ENCODE measurements around the gene ZNF416.

The ZNF416 gene

DNA sequence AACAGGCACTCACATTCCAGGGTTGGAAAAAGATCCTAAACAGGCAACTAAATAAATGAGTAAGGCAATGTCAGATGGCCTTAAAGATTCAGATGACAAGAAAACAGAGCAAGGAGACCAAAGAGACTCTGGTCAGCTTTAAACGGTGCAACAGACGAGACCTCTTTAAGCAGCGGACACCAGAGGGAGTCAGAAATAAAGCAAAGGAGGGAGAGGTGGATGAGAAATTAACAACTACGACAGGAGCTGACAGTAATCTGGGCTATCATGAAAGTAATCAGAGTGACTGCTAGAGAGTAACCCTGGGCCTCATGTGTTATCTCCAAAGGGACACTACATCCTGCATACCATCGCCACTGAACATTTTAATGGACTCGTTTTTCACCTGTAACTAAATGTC, 20.2 kb downstream of the ZNF416 start:
- no peak for DNase-seq

DNA sequence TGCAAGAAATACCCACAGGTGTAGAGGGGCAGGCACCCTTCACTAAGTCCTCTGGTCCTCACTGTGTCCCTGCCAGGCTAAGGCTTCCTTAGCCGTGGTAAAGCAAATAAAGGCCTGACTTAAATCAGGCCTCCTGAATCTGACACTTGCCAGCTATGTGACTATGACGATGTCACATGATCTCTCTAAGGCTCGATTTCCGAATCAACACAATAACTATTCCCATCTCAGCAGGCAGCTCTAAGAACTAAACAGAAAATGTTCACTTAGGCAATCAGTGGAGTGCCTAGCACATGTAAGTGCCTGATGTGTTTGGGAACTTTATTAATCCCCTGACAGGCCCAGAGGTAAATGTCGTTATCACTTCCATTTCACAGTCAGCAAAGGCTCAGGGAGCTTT, 21.1 kb downstream of the ZNF416 start:
- no peak for DNase-seq

- no peak for DNase-seq
Measured at GRCh38 chr19:57552432-57552831, 26.3 kb downstream of the ZNF416 start.

GRCh38 chr19:57546513-57546912, 32.2 kb downstream of the ZNF416 start:
- no peak for DNase-seq

DNA sequence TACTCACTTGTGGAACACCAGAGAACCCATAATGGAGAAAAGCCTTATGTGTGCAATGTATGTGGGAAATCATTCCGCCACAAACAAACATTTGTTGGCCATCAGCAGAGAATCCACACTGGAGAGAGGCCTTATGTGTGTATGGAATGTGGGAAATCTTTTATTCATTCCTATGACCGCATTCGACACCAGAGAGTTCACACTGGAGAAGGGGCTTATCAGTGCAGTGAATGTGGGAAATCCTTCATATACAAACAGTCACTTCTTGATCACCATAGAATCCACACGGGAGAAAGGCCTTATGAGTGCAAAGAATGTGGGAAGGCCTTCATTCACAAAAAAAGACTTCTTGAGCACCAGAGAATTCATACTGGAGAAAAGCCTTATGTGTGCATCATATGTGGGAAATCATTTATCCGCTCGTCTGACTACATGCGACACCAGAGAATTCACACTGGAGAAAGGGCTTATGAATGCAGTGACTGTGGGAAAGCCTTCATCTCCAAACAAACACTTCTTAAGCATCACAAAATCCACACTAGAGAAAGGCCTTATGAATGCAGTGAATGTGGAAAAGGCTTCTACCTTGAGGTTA, 40.7 kb downstream of the ZNF416 start:
- no peak for DNase-seq

GRCh38 chr19:57527136-57527881, 51.4 kb downstream of the ZNF416 start, which contains the start of gene ZNF549:
Gene ZNF549 (plus strand): TSS chr19:57527356. CDS start chr19:57527574, 218 bp downstream.
- peak; percentile 92 to 97 for DNase-seq
